PC-9 (cell line): Measurements from ENCODE around the gene OR13C2. TPM values are rescaled to one million over a fixed set of nuclear protein-coding genes. Genes with fewer than 3 reads are reported as not detected.

Experiments used
- BruUV-seq: library from RNA; stranded (reverse); fragments of 400-500 nt; replicated peaks from 2 replicates; lab custom pipeline; 2021; lab: Mats Ljungman, UMichigan
- CTCF ChIA-PET: fragments of 300-600 bp; sonication (Branson Sonifier 250); formaldehyde crosslinking; loops from one replicate; lab custom pipeline; 2022; ENCODE audit warnings: antibody characterized with exemption; lab: Charles Lee
- POLR2A ChIA-PET: fragments of 300-600 bp; sonication (Branson Sonifier 250); formaldehyde crosslinking; loops from one replicate; lab custom pipeline; 2022; ENCODE audit warnings: antibody characterized with exemption; ENCODE audit not compliant: unreplicated experiment; lab: Charles Lee
- DNase-seq, 2 experiments: peaks; one replicate each; pipeline versions ENCODE4 v3.0.0 to v3.0.0-alpha.2; 2015 to 2022; ENCODE audit warnings: mixed read lengths in 1 of 2
- H2AFZ ChIP-seq: fragments of 200-600 bp; sonication (generic); 2 replicates; pipeline ENCODE4 v1.8.1; 2017; ENCODE audit warnings: antibody characterized with exemption
- H3F3A ChIP-seq: fragments of 200-600 bp; sonication (generic); 2 replicates; pipeline ENCODE4 v1.8.1; 2017; ENCODE audit warnings: antibody characterized with exemption, mild to moderate bottlenecking, low read depth; ENCODE audit not compliant: insufficient read depth
- H3K27ac ChIP-seq: fragments of 200-600 bp; sonication (generic); 2 replicates; pipeline ENCODE4 v1.6.1; 2016; ENCODE audit warnings: mixed run types
- H3K27me3 ChIP-seq: fragments of 200-600 bp; sonication (generic); 2 replicates; pipeline ENCODE4 v1.6.1; 2016; ENCODE audit warnings: low read depth, mixed run types; ENCODE audit not compliant: insufficient read depth
- H3K36me3 ChIP-seq: fragments of 200-600 bp; sonication (generic); 2 replicates; pipeline ENCODE4 v1.6.1; 2016; ENCODE audit warnings: low read depth, mixed run types
- H3K4me1 ChIP-seq: fragments of 200-600 bp; sonication (generic); replicated peaks from 2 replicates; pipeline ENCODE4 v1.6.1; 2016; ENCODE audit warnings: mixed run types; ENCODE audit not compliant: insufficient read depth
- H3K4me2 ChIP-seq: fragments of 200-600 bp; sonication (generic); 2 replicates; pipeline ENCODE4 v1.6.1; 2017; ENCODE audit warnings: mixed run types
- H3K4me3 ChIP-seq: fragments of 200-600 bp; sonication (generic); 2 replicates; pipeline ENCODE4 v1.6.1; 2016; ENCODE audit warnings: mixed run types
- H3K79me2 ChIP-seq: fragments of 200-600 bp; sonication (generic); 2 replicates; pipeline ENCODE4 v1.6.1; 2017; ENCODE audit warnings: low read depth, mixed run types
- H3K9me2 ChIP-seq: fragments of 200-600 bp; sonication (generic); 2 replicates; pipeline ENCODE4 v1.8.1; 2017; ENCODE audit warnings: mild to moderate bottlenecking; ENCODE audit not compliant: insufficient read depth
- H3K9me3 ChIP-seq: fragments of 200-600 bp; sonication (generic); 2 replicates; pipeline ENCODE4 v1.8.1; 2016; ENCODE audit warnings: low read depth; ENCODE audit not compliant: insufficient read depth
- H4K20me1 ChIP-seq: fragments of 200-600 bp; sonication (generic); 2 replicates; pipeline ENCODE4 v1.8.1; 2017; ENCODE audit not compliant: insufficient read depth
- EZH2 ChIP-seq: fragments of 200-600 bp; sonication (generic); IDR thresholded peaks from 2 replicates; pipeline ENCODE4 v1.8.0; 2017; ENCODE audit warnings: antibody characterized with exemption, low read depth
- intact Hi-C: fragments of 100-400 bp; cut with micrococcal nuclease; formaldehyde crosslinking; loops from one replicate; pipeline ENCODE4 v1.10.0; 2022; ENCODE audit not compliant: unreplicated experiment
- total RNA-seq: library from RNA; stranded (reverse); gene quantifications from 2 replicates; pipeline ENCODE4 v1.2.3, GENCODE V29; 2021
- TF ChIP-seq, protein P1 (sequence below): fragments of 200-600 bp; sonication (generic); conservative IDR thresholded peaks from 2 replicates; pipeline ENCODE4 v1.6.1; 2017; ENCODE audit warnings: mixed run types, antibody characterized with exemption, mild to moderate bottlenecking, moderate library complexity

OR13C2 gene
- total RNA-seq, 1 experiment from 2014 or later = not detected

GRCh38 chr9:104618104-104618503 lies 12.7 kb upstream of the OR13C2 start, which contains the start of gene OR13C9:
OR13C9 (minus strand) TSS chr9:104618204; CDS start chr9:104618204, 0 bp downstream.
- H3K36me3 ChIP-seq = no peaks in the 10 kb centered on the region
- no peaks in the 10 kb centered on the region for H3K9me3 ChIP-seq
- no peaks in the 10 kb centered on the region for H3K9me2 ChIP-seq
- intact Hi-C loops = no loop called here
- H3K27me3 ChIP-seq = no peaks in the 10 kb centered on the region
- TF ChIP-seq, protein P1, sequence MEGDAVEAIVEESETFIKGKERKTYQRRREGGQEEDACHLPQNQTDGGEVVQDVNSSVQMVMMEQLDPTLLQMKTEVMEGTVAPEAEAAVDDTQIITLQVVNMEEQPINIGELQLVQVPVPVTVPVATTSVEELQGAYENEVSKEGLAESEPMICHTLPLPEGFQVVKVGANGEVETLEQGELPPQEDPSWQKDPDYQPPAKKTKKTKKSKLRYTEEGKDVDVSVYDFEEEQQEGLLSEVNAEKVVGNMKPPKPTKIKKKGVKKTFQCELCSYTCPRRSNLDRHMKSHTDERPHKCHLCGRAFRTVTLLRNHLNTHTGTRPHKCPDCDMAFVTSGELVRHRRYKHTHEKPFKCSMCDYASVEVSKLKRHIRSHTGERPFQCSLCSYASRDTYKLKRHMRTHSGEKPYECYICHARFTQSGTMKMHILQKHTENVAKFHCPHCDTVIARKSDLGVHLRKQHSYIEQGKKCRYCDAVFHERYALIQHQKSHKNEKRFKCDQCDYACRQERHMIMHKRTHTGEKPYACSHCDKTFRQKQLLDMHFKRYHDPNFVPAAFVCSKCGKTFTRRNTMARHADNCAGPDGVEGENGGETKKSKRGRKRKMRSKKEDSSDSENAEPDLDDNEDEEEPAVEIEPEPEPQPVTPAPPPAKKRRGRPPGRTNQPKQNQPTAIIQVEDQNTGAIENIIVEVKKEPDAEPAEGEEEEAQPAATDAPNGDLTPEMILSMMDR = no peak
- no peak for TF ChIP-seq EZH2
- H3F3A ChIP-seq = no peaks in the 10 kb centered on the region
- ChIA-PET CTCF (no interaction called here), POLR2A (no interaction called here)
- no peaks in the 10 kb centered on the region for H4K20me1 ChIP-seq
- H3K4me2 ChIP-seq = no peak within 1 kb of the TSS
- H2AFZ ChIP-seq = no peak within 1 kb of the TSS
- no peak for DNase-seq
- H3K4me1 ChIP-seq = no peaks in the 10 kb centered on the region
- H3K27ac ChIP-seq = no peak within 1 kb of the TSS
- H3K79me2 ChIP-seq = no peaks in the 10 kb centered on the region
- no peak within 1 kb of the TSS for H3K4me3 ChIP-seq
- BruUV-seq = no TSS peak

GRCh38 chr9:104617418-104617817 lies 12.0 kb upstream of the OR13C2 start:
- no peaks in the 10 kb centered on the region for H4K20me1 ChIP-seq
- H3K4me1 ChIP-seq = no peaks in the 10 kb centered on the region
- H3K9me2 ChIP-seq = no peaks in the 10 kb centered on the region
- H3F3A ChIP-seq = no peaks in the 10 kb centered on the region
- BruUV-seq = no TSS peak
- no peak overlapping the region for H3K27ac ChIP-seq
- no peaks in the 10 kb centered on the region for H3K79me2 ChIP-seq
- H3K9me3 ChIP-seq = no peaks in the 10 kb centered on the region
- ChIA-PET CTCF (no interaction called here), POLR2A (no interaction called here)
- H3K27me3 ChIP-seq = no peaks in the 10 kb centered on the region
- H3K36me3 ChIP-seq = no peaks in the 10 kb centered on the region
- intact Hi-C loops = no loop called here
- no peak overlapping the region for H3K4me3 ChIP-seq
- TF ChIP-seq EZH2 = no peak
- TF ChIP-seq, protein P1 = no peak
- no peak overlapping the region for H3K4me2 ChIP-seq
- no peak overlapping the region for H2AFZ ChIP-seq
- DNase-seq = no peak

DNA sequence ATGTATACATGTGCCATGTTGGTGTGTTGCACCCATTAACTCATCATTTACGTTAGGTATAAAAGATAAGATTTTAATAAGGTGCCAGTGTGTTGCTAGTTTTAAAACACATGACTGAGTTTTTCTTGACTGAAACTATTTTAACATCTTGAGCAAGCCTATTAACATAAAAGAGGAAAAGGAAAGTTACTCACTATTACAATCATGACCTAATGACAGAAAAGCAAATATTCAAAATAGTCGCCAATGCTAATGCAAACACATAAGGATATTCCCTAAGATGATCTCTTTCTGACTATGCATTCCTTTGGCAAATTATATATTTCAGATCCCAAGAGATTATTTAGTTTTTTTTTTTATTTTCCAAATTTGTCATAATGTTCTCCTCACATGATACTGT lies 5.8 kb upstream of the OR13C2 start:
- no peaks in the 10 kb centered on the region for H3K27me3 ChIP-seq
- no peaks in the 10 kb centered on the region for H3F3A ChIP-seq
- no peaks in the 10 kb centered on the region for H3K79me2 ChIP-seq
- H2AFZ ChIP-seq = no peak overlapping the region
- POLR2A ChIA-PET = no interaction called here
- H3K36me3 ChIP-seq = no peaks in the 10 kb centered on the region
- intact Hi-C loops = no loop called here
- H3K27ac ChIP-seq = no peak overlapping the region
- H3K4me3 ChIP-seq = no peak overlapping the region
- TF ChIP-seq, protein P1 = no peak
- no peak for TF ChIP-seq EZH2
- no peaks in the 10 kb centered on the region for H3K4me1 ChIP-seq
- H3K9me3 ChIP-seq = no peaks in the 10 kb centered on the region
- DNase-seq = no peak
- no peaks in the 10 kb centered on the region for H4K20me1 ChIP-seq
- H3K4me2 ChIP-seq = no peak overlapping the region
- no peaks in the 10 kb centered on the region for H3K9me2 ChIP-seq
- CTCF ChIA-PET = no interaction called here
- no TSS peak for BruUV-seq
